DOHH2 (cell line): ENCODE results near the gene ARSK.

Experiments
- H3F3A ChIP-seq: fragments of 200-600 bp; sonication (generic), shearing (Covaris generic); 2 replicates; pipeline ENCODE4 v1.6.0; 2016; ENCODE audit warnings: antibody characterized with exemption, mild to moderate bottlenecking; ENCODE audit not compliant: control insufficient read depth, insufficient read depth
- H3K27ac ChIP-seq: fragments of 200-600 bp; sonication (generic); 2 replicates; pipeline ENCODE4 v1.5.1; 2014; ENCODE audit warnings: low read depth, mild to moderate bottlenecking, low read length, moderate library complexity
- H3K27me3 ChIP-seq: fragments of 200-600 bp; sonication (generic); 2 replicates; pipeline ENCODE4 v1.6.1; 2014; ENCODE audit warnings: mild to moderate bottlenecking, low read length, mixed read lengths; ENCODE audit not compliant: control insufficient read depth
- H3K36me3 ChIP-seq: fragments of 200-600 bp; sonication (generic); 2 replicates; pipeline ENCODE4 v1.6.1; 2014; ENCODE audit warnings: mild to moderate bottlenecking, low read length, moderate library complexity, mixed read lengths; ENCODE audit not compliant: control insufficient read depth
- H3K4me1 ChIP-seq: fragments of 200-600 bp; sonication (generic); 2 replicates; pipeline ENCODE4 v1.6.1; 2014; ENCODE audit warnings: mild to moderate bottlenecking, low read length, mixed read lengths; ENCODE audit not compliant: control insufficient read depth
- H3K4me2 ChIP-seq: fragments of 200-600 bp; sonication (generic); 2 replicates; pipeline ENCODE4 v1.6.0; 2014; ENCODE audit warnings: mild to moderate bottlenecking, low read length, moderate library complexity
- H3K4me3 ChIP-seq: fragments of 200-600 bp; sonication (generic); 2 replicates; pipeline ENCODE4 v1.5.1; 2014; ENCODE audit warnings: mild to moderate bottlenecking, low read length, mixed read lengths
- H3K79me2 ChIP-seq: fragments of 200-600 bp; sonication (generic); 2 replicates; pipeline ENCODE4 v1.6.1; 2014; ENCODE audit warnings: mild to moderate bottlenecking, low read length, mixed read lengths; ENCODE audit not compliant: control insufficient read depth
- H3K9me2 ChIP-seq: fragments of 200-600 bp; sonication (generic); replicated peaks from 2 replicates; pipeline ENCODE4 v1.6.1; 2014; ENCODE audit warnings: mild to moderate bottlenecking, low read length, mixed read lengths; ENCODE audit not compliant: control insufficient read depth
- H3K9me3 ChIP-seq: fragments of 200-600 bp; sonication (generic); 2 replicates; pipeline ENCODE4 v1.6.1; 2014; ENCODE audit warnings: antibody characterized with exemption, low read length, mixed read lengths; ENCODE audit not compliant: control insufficient read depth, insufficient read depth
- H4K20me1 ChIP-seq: fragments of 200-600 bp; sonication (generic); 2 replicates; pipeline ENCODE4 v1.6.0; 2014; ENCODE audit warnings: low read depth, mild to moderate bottlenecking, antibody characterized with exemption, low read length, moderate library complexity; ENCODE audit not compliant: control insufficient read depth, insufficient read depth
- EZH2phosphoT487 ChIP-seq: fragments of 200-600 bp; sonication (generic); IDR thresholded peaks from 2 replicates; pipeline ENCODE4 v1.6.1; 2017; ENCODE audit warnings: borderline replicate concordance, mild to moderate bottlenecking, antibody characterized with exemption, low read length, moderate library complexity, mixed read lengths
- TF ChIP-seq, protein P1 (sequence below): fragments of 200-600 bp; sonication (generic); IDR thresholded peaks from one replicate; pipeline ENCODE4 v1.5.1; 2014; ENCODE audit warnings: antibody characterized with exemption, mild to moderate bottlenecking, low read depth, low read length; ENCODE audit not compliant: poor library complexity, severe bottlenecking

ARSK gene

DNA sequence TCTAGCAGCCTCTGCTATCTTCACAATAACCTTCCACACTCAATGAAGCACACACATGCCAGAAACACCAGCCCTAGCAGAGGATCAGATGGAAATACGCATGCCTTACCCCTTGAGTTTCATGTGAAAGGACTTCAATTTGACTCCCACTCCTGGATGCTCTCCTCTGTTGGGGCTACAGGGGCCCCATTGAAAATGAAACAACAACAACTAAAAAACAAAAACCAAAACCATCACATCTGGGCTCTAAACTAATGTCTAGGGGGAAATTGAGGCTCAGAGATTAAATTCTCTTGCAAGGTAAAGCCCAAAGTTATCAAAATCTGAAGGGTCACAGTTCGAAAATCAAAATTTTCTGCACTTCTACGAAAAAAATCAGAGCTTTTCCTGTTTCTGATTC, 83.7 kb downstream of the ARSK start:
- H4K20me1 ChIP-seq: no peaks in the 10 kb centered on the region
- no peak overlapping the region for H3K4me2 ChIP-seq
- H3K27me3 ChIP-seq: peaks cover 12% of the 10 kb centered on the region
- no peak overlapping the region for H3K27ac ChIP-seq
- no peaks in the 10 kb centered on the region for H3K36me3 ChIP-seq
- H3K79me2 ChIP-seq: no peaks in the 10 kb centered on the region
- no peaks in the 10 kb centered on the region for H3K4me1 ChIP-seq
- no peaks in the 10 kb centered on the region for H3K9me2 ChIP-seq
- no peaks in the 10 kb centered on the region for H3F3A ChIP-seq
- TF ChIP-seq, protein P1, sequence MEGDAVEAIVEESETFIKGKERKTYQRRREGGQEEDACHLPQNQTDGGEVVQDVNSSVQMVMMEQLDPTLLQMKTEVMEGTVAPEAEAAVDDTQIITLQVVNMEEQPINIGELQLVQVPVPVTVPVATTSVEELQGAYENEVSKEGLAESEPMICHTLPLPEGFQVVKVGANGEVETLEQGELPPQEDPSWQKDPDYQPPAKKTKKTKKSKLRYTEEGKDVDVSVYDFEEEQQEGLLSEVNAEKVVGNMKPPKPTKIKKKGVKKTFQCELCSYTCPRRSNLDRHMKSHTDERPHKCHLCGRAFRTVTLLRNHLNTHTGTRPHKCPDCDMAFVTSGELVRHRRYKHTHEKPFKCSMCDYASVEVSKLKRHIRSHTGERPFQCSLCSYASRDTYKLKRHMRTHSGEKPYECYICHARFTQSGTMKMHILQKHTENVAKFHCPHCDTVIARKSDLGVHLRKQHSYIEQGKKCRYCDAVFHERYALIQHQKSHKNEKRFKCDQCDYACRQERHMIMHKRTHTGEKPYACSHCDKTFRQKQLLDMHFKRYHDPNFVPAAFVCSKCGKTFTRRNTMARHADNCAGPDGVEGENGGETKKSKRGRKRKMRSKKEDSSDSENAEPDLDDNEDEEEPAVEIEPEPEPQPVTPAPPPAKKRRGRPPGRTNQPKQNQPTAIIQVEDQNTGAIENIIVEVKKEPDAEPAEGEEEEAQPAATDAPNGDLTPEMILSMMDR: no peak
- no peak for TF ChIP-seq EZH2phosphoT487
- no peak overlapping the region for H3K4me3 ChIP-seq
- no peaks in the 10 kb centered on the region for H3K9me3 ChIP-seq

DNA sequence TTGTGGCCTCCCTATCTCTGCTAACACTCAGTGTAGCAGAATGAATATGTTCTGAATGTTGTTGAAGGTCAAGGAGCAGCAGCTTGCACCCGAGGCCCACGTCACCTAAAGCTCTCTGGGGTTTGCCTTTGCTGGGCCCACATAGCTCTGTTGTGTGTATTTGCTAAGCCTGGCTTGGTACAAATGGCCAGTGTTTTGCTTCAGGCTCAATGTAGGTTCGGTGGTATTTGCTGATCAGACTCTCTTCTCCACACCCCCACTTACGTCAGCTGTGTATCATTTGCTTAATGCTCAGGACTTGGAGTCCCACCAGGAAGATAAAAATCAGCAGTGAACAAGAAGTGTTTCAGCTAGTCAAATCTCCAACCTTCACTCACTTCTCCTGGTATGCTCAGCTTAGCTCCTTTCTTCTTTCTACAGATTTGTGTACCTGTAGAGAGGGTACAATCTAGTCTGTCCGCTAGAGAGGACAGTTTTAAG, 86.9 kb downstream of the ARSK start:
- H3K27me3 ChIP-seq: peaks cover 8% of the 10 kb centered on the region
- no peaks in the 10 kb centered on the region for H3K9me2 ChIP-seq
- H3K36me3 ChIP-seq: no peaks in the 10 kb centered on the region
- no peak overlapping the region for H3K4me2 ChIP-seq
- H3K79me2 ChIP-seq: no peaks in the 10 kb centered on the region
- H3K9me3 ChIP-seq: no peaks in the 10 kb centered on the region
- TF ChIP-seq, protein P1: no peak
- no peak for TF ChIP-seq EZH2phosphoT487
- H3F3A ChIP-seq: no peaks in the 10 kb centered on the region
- H4K20me1 ChIP-seq: no peaks in the 10 kb centered on the region
- no peak overlapping the region for H3K4me3 ChIP-seq
- H3K27ac ChIP-seq: no peak overlapping the region
- peaks cover 11% of the 10 kb centered on the region for H3K4me1 ChIP-seq

DNA sequence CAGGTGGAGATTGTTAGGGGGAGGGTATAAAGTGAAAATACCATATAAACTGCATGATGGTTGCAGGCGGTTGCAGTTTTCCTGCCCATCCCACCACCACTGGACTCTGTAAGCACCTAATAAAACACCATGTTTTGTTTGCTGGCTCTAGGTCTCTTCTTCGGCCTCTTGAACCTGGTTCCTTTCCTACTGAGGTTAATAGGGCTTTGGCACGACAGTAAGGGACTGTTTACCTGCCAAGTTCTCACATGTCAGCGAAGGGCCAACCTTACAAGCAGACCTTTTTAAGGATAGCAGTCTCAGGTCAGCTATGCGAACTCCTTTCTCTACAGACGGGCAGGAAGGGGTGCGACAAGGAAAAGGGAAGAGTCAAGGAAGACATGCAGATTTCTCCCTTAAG, 88.3 kb downstream of the ARSK start:
- Histone ChIP-seq H3K9me3 (no peaks in the 10 kb centered on the region), H3K27me3 (peaks cover 8% of the 10 kb centered on the region), H3K4me1 (peaks cover 23% of the 10 kb centered on the region), H4K20me1 (no peaks in the 10 kb centered on the region), H3K36me3 (no peaks in the 10 kb centered on the region), H3K4me2 (no peak overlapping the region), H3F3A (no peaks in the 10 kb centered on the region), H3K4me3 (no peak overlapping the region), H3K27ac (no peak overlapping the region), H3K9me2 (no peaks in the 10 kb centered on the region), H3K79me2 (no peaks in the 10 kb centered on the region)
- TF ChIP-seq, protein P1: no peak
- TF ChIP-seq EZH2phosphoT487: no peak
